Measurements from ENCODE around the gene KRTAP16-1.

The KRTAP16-1 gene

DNA sequence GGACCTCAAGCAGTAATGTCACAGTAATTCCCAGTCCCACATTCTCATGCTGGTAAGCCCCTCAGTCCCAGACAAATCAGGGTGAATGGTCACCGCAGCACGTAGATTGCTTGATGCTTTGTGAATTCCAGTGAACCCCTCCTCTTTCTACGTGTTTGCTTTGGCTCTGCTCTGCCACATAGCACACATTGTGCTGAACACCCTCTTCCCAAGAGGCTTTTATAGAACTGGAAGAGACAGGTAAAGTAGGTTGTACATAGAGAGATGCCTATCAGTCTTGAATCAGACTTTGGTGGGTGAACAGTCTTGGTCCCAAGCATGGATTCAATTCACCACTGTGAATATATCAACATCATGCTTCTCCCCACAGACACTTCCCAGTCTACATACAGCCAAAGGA lies 44.5 kb downstream of the KRTAP16-1 start:
- no peak for DNase-seq (ENCODE audit: low read depth)
- TF ChIP-seq, protein P1, sequence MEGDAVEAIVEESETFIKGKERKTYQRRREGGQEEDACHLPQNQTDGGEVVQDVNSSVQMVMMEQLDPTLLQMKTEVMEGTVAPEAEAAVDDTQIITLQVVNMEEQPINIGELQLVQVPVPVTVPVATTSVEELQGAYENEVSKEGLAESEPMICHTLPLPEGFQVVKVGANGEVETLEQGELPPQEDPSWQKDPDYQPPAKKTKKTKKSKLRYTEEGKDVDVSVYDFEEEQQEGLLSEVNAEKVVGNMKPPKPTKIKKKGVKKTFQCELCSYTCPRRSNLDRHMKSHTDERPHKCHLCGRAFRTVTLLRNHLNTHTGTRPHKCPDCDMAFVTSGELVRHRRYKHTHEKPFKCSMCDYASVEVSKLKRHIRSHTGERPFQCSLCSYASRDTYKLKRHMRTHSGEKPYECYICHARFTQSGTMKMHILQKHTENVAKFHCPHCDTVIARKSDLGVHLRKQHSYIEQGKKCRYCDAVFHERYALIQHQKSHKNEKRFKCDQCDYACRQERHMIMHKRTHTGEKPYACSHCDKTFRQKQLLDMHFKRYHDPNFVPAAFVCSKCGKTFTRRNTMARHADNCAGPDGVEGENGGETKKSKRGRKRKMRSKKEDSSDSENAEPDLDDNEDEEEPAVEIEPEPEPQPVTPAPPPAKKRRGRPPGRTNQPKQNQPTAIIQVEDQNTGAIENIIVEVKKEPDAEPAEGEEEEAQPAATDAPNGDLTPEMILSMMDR (IDR thresholded peaks at IDR 0.05; ENCODE audit: low read length, missing control alignments): no peak
- H3K4me3 ChIP-seq (replicated peaks; ENCODE audit: low read depth, low read length): no peak overlapping the region

DNA sequence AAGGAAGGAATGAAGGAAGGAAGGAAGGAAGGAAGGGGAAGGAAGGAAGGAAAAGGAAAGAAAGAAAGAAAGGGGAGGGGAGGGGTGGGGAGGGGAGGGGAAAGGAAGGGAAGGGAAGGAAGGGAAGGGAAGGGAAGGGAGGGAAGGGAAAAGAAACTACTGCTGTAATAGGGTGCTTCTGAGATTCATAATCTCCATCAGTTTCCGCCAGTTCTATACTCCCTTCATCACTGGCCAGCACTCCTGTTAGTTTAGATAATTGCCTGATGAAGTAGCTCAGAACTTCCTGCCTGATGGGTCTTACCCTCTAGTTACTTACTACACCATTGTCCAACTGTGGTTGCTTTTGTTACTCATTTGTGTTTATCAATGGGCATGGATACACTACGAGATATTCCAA lies 45.9 kb downstream of the KRTAP16-1 start:
- no peak for DNase-seq (ENCODE audit: low read depth)
- no peak overlapping the region for H3K4me3 ChIP-seq (replicated peaks; ENCODE audit: low read depth, low read length)
- TF ChIP-seq, protein P1 (IDR thresholded peaks at IDR 0.05; ENCODE audit: low read length, missing control alignments): no peak

DNA sequence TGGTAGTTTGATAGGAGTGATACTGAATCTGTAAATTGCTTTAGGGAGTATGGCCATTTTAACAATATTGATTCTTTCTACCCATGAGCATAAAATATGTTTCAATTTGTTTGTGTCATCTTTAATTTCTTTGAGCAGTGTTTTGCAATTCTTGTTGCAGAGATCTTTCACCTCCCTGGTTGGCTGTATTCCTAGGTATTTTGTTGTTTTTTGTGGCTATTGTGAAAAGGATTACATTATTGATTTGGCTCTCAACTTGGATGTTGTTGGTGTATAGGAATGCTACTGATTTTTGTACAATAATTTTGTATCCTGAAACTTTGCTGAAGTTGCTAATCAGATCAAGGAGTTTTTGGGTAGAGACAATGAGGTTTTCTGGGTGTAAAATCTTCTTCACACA lies 50.7 kb downstream of the KRTAP16-1 start:
- H3K4me3 ChIP-seq (replicated peaks; ENCODE audit: low read depth, low read length): no peak overlapping the region
- no peak for DNase-seq (ENCODE audit: low read depth)
- TF ChIP-seq, protein P1 (IDR thresholded peaks at IDR 0.05; ENCODE audit: low read length, missing control alignments): no peak
